HG03521 (cell line): ENCODE results near the gene RAPGEF1.

Source experiments
- ATAC-seq: cut with Tn5 transposase; IDR thresholded peaks from one replicate; pipeline ENCODE4 v1.9.1; 2021; ENCODE audit warnings: mild to moderate bottlenecking, moderate library complexity; ENCODE audit not compliant: unreplicated experiment

Gene RAPGEF1

DNA sequence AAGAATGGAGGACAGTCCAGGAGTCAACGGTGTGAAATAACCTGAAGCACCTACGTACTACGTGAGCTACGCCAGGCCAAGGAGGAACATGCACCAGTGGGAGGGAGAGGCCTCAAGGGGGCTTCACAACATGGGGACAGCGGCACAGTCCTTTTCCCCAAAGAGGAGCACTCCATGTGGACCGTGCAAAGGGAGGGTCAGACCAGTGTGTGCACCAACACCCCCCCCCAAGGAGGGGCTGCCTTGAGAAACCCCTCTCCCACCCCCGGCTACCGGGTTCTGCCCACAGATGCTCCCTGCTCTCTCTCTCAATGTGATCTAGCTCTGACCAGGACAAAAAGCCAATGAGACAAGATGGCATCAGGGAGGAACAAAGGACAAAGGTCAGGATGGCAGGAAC, 126.0 kb downstream of the RAPGEF1 start:
- no peak for ATAC-seq

DNA sequence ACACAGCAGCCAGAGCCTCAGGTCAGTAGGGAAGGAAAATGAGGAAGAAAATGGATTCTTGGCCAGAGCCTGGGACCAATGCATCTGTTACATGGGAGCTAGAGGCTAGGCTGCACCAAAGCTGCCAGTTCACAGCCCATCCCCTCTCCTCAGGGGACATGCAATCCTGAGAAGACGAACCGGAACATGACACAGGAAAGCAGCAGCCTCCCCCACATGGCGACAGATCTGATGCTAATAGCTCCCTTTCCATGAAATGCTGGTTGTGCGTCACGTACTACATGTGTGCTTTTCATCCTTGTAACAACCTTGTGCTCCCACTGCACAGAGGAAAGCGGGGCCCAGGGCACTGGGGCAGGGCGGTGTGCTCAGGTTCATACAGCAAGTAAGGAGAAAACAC, 127.0 kb downstream of the RAPGEF1 start:
- ATAC-seq: no peak

DNA sequence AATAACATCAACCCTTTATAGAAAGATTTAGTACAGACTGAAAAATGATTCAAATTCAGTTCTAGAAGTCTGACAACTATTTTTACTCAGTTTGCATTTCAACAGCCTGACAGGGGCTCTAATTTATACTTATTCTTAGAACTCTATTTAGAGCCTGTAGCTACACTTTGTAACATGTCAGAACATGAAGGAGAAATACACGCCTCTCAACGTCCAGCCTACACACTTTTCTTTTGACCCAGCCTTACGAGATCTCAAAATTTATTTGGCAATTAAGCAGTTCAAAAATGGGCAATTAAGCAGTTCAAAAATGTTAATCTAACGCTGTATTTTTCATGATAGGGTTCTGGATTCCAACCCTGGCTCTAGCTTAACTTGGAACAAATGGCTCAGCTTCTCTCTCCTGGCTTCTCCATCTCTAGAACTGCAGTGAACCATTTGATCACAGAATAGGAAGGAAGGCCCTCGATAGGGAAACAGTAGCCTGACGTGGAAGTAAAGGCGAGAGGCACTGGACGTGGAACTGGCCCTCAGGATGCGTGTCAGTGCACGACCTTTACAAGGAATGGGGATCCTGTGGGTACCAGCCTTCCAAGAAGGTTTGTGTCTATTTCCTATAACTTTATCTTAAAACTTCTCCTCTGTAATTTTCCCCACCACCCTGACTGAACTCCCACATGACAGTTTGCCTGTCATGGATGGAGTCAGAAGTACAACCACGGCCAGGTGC, 128.1 kb downstream of the RAPGEF1 start:
- no peak for ATAC-seq

DNA sequence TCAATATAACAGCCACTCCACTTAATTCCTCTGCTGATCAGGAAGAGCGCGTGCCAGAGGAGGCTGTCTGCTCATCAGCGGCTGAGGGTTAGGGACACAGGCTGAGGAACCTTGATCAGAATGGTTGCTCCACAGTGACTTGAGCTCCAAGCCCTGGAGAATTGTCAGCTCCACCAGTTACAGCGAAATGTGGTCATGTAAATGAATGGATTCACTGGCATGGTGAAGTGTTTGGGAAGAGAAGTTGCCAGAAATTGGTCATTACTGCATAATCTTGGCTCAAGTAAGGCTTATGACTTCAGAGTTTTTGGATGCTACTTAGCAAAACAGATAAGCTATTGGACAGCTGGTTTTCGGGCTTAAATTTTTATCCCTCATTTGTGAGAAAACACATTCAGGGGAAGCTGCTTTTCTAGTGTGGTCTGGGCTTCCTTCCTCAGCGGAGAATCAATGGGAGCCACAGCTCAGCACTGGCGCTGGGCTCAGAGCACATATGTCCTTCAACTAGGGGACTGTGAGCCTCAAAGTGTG, 129.6 kb downstream of the RAPGEF1 start:
- ATAC-seq: no peak

DNA sequence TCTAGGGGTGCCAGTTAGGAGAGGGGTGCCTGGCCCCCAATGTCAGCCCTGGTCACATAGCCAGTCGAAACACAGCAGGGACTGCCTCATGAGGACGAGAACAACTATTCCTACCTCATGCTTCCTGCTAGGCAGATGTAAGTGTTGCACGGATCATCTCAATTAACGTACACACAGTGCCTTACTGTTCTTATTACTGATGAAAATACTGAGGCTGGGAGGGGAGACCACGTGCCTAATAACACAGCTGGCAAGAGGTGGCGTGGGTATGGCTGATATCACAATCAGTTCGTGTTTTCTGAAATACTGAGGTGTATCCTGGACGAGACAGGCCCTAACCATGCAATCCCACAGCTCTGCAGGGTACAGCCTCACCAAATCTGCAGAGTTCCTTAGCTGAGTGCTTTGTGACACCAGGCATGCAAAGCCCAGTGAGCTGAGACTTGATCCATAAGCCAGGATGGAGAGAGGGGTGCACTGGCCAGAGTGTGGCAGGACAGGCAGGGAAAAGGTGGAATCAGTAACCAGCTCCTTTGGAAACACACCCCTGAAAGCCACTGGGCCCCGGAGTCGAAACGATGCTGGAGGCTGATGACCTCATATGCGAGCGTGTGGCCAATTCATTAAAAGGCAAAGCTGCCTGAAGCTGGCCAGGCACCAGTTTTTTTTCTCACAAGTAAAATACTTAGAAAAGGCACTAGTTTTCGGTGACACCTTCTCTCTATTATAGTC, 130.6 kb downstream of the RAPGEF1 start:
- no peak for ATAC-seq

DNA sequence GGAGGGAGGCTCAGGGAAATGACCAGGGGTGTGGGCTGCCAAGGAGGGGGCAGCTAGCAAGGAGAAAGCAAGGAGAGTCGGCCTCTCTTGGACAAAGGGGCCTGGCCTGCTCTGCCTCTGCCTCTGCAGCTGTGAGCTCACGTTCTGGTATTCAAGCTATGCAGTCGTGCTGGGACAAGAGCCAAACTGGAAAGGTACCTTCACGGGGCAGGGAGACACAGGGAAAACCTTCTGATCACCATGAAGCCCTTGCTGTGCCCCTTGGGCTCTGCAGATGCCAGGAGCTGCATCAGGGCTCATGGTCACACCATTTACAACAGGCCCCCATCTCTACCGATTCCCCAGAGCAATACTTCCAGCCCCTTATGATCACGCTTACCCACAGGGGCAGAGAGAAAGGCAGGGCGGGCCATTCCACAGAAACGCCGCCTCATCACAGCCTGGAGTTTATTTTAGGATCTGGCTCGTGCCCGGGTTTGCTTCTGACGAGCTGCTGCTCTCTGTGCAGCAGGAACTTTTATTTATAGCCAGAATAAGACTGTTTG, 131.3 kb downstream of the RAPGEF1 start:
- no peak for ATAC-seq

DNA sequence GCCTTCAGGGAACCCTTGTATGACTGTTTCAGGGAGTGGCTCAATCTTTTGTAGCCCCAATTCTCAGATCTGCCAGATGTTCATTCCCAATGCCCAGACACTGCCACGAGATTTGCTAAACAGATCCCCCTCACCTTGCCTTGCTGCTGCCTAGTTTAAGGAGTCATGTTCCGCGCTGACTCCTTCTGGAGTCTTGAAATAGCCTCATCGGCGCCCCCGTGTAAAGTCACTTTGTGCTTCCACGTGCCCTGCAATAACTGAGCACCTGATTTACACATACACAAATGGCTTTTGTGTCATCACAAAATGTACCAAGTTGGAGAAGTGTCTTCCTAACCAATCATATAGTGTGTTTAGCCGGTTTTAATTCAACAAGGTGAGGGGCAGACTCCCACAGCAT, 132.3 kb downstream of the RAPGEF1 start:
- ATAC-seq: no peak

DNA sequence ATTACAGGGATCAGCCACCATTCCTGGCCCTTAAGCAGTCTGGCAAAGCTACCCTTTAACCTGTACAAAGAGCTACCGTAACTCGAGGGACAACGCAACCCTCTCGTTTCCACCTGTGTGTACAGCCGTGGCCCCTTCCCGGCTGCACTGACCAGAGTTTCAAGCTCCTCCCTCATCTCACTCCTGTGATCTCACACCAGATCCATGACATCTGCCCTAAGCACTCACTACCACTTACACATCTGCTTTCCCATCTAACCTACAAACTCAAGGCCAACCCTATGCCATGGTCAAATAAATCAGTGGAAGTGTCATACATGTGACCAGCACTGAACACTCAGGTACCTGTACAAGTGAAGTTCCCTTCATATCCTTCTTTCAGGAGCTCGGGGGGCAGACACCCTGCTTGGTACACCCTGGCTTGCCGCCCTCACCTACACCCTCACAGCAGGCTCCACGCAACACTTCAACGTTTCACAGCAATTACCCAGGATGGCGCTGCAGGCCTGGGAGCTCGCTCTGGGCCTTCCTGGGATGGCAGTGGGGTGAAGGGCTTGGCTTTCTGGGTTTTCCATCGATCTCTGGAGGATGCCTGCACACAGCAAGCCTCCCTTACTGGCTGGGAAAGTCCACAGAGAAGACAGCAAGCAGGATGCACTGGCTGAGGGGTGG, 132.8 kb downstream of the RAPGEF1 start:
- no peak for ATAC-seq

DNA sequence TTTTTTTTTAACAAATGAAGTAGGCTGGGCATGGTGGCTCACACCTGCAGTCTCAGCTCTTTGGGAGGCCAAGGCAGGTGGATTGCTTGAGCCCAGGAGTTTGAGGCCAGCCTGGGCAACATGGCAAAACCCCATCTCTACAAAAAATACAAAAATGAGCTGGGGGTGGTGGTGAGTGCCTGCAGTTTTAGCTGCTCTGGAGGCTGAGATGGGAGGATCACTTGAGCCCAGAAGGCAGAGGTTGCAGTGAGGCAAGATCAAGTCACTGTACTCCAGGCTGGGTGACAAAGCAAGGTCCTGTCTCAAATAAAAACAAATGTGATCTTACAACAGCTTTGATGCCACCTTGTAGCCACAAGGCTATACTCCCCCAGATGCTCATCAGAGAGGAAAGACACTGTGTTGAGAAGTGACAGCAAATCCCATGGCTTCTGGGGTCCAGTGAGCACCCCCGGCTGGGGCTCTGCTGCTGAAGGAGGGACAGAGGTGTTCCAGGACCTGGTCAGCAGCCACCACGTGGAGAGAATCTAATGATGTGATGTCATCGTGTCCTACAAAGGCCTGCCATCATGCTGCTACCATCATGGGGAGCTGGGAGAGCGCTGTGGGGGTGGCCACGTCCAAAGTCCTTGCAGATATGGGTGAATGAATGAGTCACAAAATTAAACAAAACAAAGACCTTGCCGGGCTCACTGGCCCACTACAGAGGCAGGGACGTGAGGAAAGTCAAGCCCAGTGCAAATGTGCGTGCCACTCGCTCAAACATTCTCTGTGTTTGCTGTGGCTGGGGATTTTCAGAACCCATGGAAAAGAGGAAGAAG, 133.9 kb downstream of the RAPGEF1 start:
- no peak for ATAC-seq

DNA sequence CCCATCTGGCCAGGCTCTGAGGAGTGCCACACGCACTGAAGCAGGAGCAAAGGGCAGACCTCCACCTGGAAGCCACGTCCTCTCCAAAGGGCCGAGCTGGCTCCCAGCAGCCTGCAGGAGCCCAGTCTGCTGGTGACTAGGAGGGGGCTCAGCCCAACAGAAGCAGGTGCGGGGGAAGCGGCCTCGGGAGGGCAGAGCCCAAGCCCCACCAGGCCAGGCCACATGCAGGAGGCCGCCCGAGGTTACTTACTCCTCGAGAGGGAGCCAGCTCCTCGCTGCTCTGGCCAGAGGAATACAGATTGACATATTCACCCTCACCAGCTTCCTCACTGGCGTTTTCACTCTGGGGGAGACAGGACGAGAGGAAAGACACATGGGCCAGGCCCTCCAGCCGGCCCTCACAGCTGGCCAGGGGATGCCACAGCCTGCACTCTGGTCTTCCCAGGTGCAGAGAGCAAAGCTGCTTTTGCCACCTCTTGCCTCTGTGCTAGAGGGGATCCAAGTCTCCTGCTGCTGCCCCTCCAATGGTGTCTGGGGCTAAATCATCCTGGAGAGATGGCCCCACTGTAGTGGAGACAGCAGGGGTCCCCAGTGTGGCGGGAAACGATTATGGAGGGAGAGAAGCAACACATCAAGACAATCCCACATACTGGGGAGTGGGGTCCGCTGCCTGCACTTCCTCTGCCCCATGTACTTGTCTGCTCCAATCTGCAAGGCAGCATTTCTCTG, 136.0 kb downstream of the RAPGEF1 start:
- ATAC-seq: no peak

DNA sequence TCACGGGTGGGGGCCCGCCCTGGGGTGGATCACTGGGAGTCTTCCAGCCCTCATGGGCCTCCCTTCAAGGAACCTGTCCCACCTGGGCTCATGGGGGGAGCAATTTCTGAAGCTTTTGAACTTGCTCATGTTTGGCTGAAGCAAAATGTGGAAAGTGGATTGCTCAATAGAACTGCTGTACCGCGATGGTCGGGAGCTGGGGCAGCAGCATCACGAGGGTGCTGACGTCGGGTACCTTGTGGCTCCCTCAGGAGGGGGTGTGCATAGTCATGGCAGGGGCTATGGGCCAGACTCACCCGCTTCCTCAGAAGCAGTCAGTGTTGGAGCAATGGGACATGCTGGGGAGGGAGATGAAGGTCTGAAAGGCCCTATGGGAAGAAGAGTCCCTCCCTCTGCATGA, 136.7 kb downstream of the RAPGEF1 start:
- ATAC-seq: no peak

DNA sequence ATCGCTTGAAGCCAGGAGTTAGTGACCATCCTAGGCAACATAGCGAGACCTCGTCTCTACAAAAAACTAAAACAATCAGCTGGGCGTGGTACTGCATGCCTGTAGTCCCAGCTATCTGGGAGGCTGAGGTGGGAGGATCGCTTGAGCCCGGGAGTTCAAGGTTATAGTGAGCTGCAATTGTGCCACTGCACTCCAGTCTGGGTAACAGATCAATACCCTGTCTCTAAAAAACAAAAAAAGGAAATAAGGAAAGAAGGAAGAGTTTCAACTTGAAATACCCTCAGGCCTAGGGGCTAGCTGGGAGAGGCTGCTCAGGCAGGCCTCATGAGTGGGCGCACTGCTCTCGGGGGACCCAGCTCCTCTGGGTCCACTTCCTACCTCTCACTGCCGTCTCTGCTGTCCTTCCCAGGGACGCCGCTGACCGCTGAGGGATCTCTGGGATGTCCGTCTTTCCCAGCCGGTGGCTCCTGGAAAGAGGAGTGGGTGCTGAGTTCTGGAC, 138.1 kb downstream of the RAPGEF1 start:
- no peak for ATAC-seq

DNA sequence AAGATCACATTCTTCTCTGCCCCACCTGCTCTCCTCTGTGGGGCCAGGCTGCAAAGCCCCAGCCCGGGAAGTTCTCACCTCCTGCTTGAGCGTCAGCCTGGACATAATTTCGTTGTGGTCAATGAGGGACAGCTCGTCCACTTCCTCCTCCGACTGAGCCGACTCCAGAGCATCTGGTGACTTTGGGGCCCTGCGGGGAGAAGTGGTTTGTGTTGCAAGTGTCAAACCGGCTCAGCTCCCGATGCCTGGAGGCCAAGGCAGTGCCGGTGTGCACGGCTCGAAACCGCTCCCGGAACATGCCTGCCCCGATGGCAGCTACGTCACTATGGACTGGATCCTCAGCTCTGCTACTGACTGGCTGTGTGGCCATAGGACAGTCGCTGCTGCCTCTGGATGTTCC, 141.8 kb downstream of the RAPGEF1 start:
- no peak for ATAC-seq

DNA sequence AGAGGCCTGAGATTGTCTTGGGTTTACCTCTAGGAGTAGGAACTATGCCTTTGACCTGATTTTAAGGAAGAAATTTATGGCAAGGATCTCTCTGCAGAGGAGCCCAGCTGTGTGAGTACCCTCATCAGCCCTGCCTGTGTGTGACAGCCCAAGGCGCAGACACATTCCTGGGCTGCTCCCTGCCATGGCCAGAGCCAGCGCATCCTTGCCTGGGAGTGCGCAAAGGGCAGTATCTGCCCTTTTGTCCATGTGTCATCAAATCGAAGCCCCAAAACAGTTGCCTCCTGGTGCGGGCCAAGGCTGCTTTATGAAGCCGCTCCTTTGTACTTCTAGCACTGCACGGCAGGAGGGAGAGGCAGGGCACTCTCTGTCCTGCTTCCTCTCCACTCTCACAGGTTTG, 142.6 kb downstream of the RAPGEF1 start:
- no peak for ATAC-seq

DNA sequence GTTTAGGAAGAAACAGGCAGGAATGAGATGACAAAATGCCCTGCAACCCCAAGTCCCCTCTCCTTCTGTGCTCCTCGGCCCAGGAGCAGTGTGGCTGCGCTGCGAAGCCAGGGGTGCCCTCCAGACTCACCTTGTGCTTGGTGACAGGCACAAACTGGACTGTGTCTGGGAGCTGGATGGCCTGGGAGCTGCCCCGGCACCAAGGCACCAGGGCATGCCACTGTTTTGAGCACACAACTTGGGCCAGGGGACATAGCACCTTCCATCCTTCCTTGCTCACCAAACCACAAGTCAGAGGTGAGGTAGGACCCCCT, 143.5 kb downstream of the RAPGEF1 start:
- no peak for ATAC-seq

DNA sequence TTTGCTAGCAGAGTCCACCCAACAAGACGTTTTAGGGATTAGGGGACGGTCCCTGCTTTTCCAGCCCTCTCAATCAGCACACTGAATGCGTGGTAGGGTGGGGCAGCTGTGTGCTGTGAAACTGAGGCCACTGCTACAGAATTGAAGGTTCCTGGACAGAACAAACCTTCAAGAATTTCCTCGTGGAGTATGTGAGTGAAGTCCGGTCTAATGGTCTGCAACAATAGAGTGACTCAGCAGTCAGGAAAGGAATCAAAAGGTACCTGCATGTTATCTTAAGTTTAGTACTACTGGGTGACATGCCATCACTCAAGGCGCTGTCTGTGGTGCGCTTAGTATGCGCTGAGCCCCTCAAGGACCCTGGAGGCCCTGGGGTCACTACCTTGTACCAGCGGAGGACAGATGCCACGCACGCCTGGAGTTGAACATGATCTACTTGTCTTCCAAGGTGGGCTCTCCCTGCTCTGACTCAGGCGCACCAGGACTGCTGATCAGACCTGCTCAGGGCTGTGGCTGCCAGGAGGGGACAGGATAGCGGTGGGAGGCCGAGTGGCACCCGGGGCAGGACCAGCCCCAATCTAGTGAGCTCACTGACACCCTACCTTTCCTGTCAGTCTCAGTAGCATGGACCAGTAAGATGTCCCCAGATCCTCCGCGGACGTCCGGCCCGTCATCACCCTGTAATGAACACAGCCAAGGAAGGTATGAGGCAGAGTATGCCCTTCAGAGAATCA, 144.0 kb downstream of the RAPGEF1 start:
- ATAC-seq: no peak

DNA sequence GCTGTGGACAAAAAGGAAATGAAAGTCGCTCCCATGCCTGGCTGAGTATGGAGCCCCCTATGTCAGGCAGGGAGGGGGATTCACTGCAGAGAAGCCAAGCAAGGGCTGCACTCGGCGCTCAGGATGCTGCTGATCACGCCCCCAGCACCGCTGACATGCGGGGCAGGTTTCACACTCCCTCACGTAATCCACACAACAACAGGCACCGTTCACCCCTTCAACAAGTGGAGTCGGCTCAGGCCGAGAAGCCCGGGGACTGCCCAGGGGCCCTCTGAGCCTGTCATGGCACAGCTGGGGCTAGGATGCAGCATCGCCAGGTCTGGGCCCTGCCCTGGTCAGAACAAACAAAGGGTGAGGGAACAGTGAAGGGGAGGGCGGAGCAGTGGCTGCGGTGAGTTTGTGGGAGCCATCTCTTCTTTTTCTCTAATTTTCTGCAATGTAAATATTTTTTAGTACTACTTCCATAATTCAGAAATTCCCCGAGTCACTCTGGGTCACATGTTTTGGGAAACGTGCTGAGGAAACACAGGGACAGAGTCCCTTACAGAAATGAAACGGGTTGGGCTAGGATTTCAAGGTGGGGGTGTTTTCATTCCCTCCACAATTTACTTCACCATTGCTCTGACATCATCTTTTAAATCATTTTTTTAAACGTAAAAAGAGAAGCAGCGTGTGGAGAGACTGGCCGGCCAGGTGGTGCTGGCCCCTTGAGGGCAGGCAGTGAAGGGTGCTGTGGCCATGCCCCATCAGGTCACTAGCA, 144.8 kb downstream of the RAPGEF1 start:
- no peak for ATAC-seq

DNA sequence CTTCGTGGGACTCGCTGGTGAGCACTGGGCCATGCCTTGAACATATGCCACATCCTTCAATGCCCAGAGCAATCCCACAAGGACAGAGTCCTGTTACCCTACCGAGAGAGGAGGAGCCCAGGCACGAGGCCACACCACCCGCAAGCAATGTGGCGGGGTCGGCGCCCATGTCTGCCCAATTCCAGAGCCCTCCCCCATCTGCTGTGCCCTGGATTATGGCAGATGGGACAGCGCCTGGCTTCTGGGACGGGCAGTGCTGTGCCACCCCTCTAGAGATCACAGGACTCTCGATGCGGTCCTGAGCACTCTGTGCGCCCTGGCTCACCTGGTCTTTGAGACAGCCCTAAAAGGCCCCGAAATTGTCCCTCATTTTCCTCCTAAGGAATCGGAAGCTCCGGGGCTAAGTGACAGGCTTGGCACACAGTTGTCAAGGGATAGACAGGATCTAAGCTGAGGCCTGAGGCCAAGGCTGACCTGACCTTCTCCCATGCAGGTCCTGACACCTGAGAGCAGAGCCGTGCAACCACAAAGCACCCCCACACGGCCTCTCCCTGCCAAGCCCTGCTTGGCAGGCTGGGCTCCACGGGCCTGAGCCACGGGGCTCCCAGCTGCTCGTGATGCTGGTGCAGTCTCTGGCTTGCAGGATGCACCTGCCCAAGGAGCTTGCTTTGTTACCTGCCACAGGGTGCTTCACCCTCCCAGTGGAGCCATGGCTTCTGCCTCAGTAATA, 145.8 kb downstream of the RAPGEF1 start:
- ATAC-seq: no peak
